Suppressor macrophage treated with lipopolysaccharide for 4 hours (primary cell): ENCODE data around the gene YWHAE.
"Not testable (repeated sequence)": the region's sequence is repeated elsewhere in the genome, so short reads cannot be mapped to it uniquely, and the experiment has no call there.

Source experiments
- DNase-seq: peaks from one replicate; pipeline ENCODE4 v3.0.0-alpha.2; 2020

Gene YWHAE

GRCh38 chr17:1412185-1413110, 12.4 kb upstream of the YWHAE start:
- DNase-seq, result no peak

DNA sequence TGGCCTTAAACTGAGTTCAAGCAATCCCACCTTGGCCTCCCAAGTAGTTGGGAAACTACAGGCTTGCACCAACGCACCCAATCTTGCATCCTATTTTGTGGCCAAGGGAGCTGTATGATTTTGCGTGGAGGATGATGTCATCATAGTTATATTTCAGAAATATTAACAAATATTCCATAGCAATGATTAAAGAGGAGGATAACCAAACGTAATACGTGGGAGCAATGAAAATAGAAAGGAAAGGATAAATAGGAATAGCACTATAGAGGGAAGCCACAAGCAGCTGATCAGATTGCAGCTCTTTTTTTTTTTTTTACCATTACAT, 2.2 kb upstream of the YWHAE start:
- peak; percentile 11 for DNase-seq

- DNase-seq, result peak; percentile 55
These were observed 917 bp downstream of the YWHAE start for GRCh38 chr17:1398931-1399678.

- no peak for DNase-seq
These were observed 2.0 kb downstream of the YWHAE start for GRCh38 chr17:1398028-1398427.

GRCh38 chr17:1395876-1396665, 4.0 kb downstream of the YWHAE start:
- not testable (repeated sequence) for DNase-seq

- DNase-seq, result no peak
These were observed 8.4 kb downstream of the YWHAE start for GRCh38 chr17:1391577-1391976.

- peak; percentile 81 for DNase-seq
These were observed 9.3 kb downstream of the YWHAE start for GRCh38 chr17:1390432-1391367.

DNA sequence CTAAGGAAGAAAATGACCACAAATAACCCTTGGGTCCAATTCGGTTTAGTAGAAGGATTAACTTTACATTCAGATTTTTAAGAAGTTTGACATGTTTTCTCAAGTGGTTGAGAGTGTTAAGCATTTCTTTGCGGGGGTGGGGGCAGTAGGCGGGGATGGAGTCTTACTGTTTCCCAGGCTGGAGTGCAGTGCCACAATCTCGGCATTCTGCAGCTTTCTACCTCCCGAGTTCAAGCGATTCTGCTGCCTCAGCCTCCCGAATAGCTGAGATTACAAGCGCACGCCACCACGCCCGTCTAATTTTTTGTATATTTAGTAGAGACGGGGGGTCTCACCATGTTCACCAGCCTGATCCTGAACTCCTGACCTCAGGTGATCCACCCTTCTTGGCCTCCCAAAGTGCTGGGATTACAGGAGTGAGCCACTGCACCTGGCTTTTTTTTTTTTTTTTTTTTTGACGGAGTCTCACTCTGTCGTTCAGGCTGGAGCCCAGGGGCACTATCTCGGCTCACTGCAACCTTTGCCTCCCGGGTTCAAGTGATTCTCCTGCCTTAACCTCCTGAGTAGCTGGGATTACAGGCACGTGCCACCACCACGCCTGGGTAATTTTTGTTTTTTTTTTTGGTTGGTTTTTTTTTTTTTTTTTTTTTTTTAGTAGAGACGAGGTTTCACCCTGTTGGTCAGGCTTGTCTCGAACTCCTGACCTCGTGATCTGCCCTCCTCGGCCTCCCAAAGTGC, 12.4 kb downstream of the YWHAE start:
- not testable (repeated sequence) for DNase-seq

GRCh38 chr17:1386675-1387190, 13.3 kb downstream of the YWHAE start:
- DNase-seq, result peak; percentile 27

GRCh38 chr17:1386265-1386664, 13.8 kb downstream of the YWHAE start:
- DNase-seq, result no peak

GRCh38 chr17:1385861-1386260, 14.2 kb downstream of the YWHAE start:
- no peak for DNase-seq

GRCh38 chr17:1384905-1385435, 15.1 kb downstream of the YWHAE start:
- no peak for DNase-seq

DNA sequence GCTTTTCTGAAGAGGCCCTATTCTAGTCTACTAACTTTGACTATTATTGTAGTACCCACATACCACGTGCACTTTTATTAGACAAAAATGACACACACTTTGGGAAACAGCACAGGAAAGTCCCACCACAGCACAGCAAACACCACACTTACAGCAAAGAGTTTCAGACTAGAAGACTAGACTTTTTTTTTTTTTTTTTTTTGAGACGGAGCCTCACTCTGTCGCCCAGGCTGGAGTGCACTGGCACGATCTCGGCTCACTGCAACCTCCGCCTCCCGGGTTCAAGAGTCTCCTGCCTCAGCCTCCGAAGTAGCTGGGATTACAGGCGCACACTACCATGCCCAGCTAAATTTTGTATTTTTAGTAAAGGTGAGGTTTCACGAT, 20.1 kb downstream of the YWHAE start:
- no peak for DNase-seq

DNA sequence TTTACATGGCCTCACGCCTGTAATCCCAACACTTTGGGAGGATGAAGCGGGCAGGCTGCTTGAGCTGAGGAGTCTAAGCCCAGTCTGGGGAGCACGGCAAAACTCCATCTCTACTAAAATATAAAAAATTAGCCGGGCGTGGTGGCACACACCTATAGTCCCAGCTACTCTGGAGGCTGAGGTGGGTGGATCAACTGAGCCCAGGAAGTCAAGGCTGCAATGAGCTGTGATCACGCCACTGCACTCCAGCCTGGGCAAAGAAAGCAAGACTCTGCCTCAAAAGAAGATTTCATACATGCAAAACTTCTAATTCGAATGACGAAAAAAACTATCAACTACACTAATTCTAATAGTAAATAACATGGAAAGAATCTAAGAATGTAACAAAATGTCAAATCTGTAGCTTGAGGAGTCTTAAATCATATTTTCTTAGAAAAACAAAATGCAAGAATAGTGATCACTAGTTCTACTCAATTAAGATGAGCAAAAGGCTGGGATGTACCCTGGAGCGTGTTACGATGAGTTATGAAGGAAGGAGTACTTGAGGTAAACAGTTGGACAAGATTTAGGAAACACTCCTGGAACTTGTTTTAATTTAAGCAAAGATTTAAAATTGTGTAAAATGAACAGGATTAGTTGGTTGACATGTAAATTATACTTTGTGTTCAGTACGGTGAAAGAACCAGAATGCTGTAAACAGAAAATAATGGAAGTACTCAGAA, 20.7 kb downstream of the YWHAE start:
- DNase-seq, result no peak

GRCh38 chr17:1378476-1378860, 21.6 kb downstream of the YWHAE start:
- not testable (repeated sequence) for DNase-seq

- DNase-seq, result no peak
These were observed 22.7 kb downstream of the YWHAE start for GRCh38 chr17:1377334-1377733.

- no peak for DNase-seq
These were observed 24.0 kb downstream of the YWHAE start for GRCh38 chr17:1376061-1376460.

- DNase-seq, result no peak
These were observed 24.4 kb downstream of the YWHAE start for GRCh38 chr17:1375615-1376014.

DNA sequence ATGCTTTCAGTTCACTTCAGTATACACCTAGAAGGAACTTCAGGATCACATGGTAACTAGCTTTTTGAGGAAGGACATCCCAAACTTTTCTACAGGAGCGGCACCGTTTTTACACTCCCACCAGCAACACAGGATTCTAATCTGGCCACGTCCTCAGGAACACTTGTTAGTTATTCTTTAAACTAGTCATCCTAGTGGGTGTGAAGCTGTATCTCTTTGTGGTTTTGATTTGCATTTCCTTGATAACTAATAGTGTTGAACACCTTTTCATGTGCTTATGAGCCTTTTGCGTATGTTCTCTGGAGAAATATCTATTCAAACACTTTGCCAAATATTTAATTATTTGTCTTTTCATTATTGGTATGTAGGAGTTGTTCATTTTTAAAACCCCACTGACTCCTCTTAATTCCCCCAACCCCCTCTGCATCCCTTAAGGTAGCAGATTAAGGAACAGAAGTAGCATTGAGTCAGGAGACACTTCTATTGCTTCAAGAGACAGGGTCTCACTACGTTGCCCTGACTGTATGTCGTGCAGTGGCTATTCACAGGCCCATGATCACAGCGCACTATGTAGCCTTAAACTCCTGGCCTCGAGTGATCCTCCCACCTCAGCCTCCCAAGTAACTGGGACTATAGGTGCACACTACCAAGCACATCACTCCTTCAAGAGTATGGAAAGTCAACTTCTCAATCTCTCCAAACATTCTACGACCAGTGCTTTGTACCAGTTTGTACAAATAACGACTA, 25.4 kb downstream of the YWHAE start:
- DNase-seq, result no peak
